HEK293 (cell line): ENCODE results near the gene S100A14.
A peak's percentile ranks its signal among the peaks of the same experiment; 100 is the strongest.

Source experiments
- BCL6B ChIP-seq: fragments of 450-650 bp; formaldehyde crosslinking; IDR thresholded peaks from 2 replicates; pipeline ENCODE4 v1.5.1; 2017; ENCODE audit warnings: missing biosample characterization, missing genetic modification characterization
- GLIS2 ChIP-seq: fragments of 450-650 bp; formaldehyde crosslinking; IDR thresholded peaks from 2 replicates; pipeline ENCODE4 v1.5.1; 2016; ENCODE audit warnings: missing biosample characterization, missing genetic modification characterization
- HIC1 ChIP-seq: fragments of 450-650 bp; formaldehyde crosslinking; IDR thresholded peaks from 2 replicates; pipeline ENCODE4 v1.5.1; 2016; ENCODE audit warnings: missing biosample characterization, missing genetic modification characterization
- KLF1 ChIP-seq: fragments of 450-650 bp; formaldehyde crosslinking; IDR thresholded peaks from 2 replicates; pipeline ENCODE4 v1.5.1; 2016; ENCODE audit warnings: missing biosample characterization, missing genetic modification characterization
- SCRT1 ChIP-seq: fragments of 450-650 bp; formaldehyde crosslinking; IDR thresholded peaks from 2 replicates; pipeline ENCODE4 v1.5.1; 2016; ENCODE audit warnings: missing biosample characterization, missing genetic modification characterization, borderline replicate concordance
- SP3 ChIP-seq: fragments of 450-650 bp; formaldehyde crosslinking; IDR thresholded peaks from 2 replicates; pipeline ENCODE4 v1.5.1; 2016; ENCODE audit warnings: missing biosample characterization, missing genetic modification characterization
- ZBTB1 ChIP-seq: fragments of 450-650 bp; formaldehyde crosslinking; IDR thresholded peaks from 2 replicates; pipeline ENCODE4 v1.5.1; 2016; ENCODE audit warnings: missing biosample characterization, missing genetic modification characterization
- ZBTB20 ChIP-seq: fragments of 450-650 bp; formaldehyde crosslinking; IDR thresholded peaks from 2 replicates; pipeline ENCODE4 v1.5.1; 2016; ENCODE audit warnings: missing biosample characterization, missing genetic modification characterization
- ZBTB8A ChIP-seq: fragments of 450-650 bp; formaldehyde crosslinking; IDR thresholded peaks from 2 replicates; pipeline ENCODE4 v1.5.1; 2016; ENCODE audit warnings: missing biosample characterization, missing genetic modification characterization
- ZFHX2 ChIP-seq: fragments of 450-650 bp; formaldehyde crosslinking; conservative IDR thresholded peaks from 2 replicates; pipeline ENCODE4 v1.5.1; 2016; ENCODE audit warnings: missing biosample characterization, missing genetic modification characterization
- ZNF112 ChIP-seq: fragments of 450-650 bp; formaldehyde crosslinking; IDR thresholded peaks from 2 replicates; pipeline ENCODE4 v1.5.0; 2017; ENCODE audit warnings: missing biosample characterization, missing genetic modification characterization
- ZNF132 ChIP-seq: fragments of 450-650 bp; formaldehyde crosslinking; IDR thresholded peaks from 2 replicates; pipeline ENCODE4 v1.5.1; 2017; ENCODE audit warnings: missing biosample characterization, missing genetic modification characterization, borderline replicate concordance
- ZNF174 ChIP-seq: fragments of 450-650 bp; formaldehyde crosslinking; IDR thresholded peaks from 2 replicates; pipeline ENCODE4 v1.5.0; 2017; ENCODE audit warnings: missing biosample characterization, mild to moderate bottlenecking, missing genetic modification characterization
- ZNF184 ChIP-seq: fragments of 450-650 bp; IDR thresholded peaks from 2 replicates; pipeline ENCODE4 v1.5.1; 2018; ENCODE audit warnings: missing biosample characterization, mild to moderate bottlenecking, missing genetic modification characterization
- ZNF292 ChIP-seq: fragments of 450-650 bp; formaldehyde crosslinking; IDR thresholded peaks from 2 replicates; pipeline ENCODE4 v1.5.1; 2016; ENCODE audit warnings: low read depth, missing biosample characterization, missing genetic modification characterization, borderline replicate concordance
- ZNF335 ChIP-seq: fragments of 450-650 bp; formaldehyde crosslinking; conservative IDR thresholded peaks from 2 replicates; pipeline ENCODE4 v1.5.1; 2016; ENCODE audit warnings: missing biosample characterization, missing genetic modification characterization
- ZNF394 ChIP-seq: fragments of 450-650 bp; formaldehyde crosslinking; IDR thresholded peaks from 2 replicates; pipeline ENCODE4 v1.5.1; 2016; ENCODE audit warnings: missing biosample characterization, missing genetic modification characterization, mild to moderate bottlenecking, moderate library complexity, borderline replicate concordance
- ZNF510 ChIP-seq: fragments of 450-650 bp; formaldehyde crosslinking; IDR thresholded peaks from 2 replicates; pipeline ENCODE4 v1.5.1; 2018; ENCODE audit warnings: mild to moderate bottlenecking, missing genetic modification characterization, missing biosample characterization; ENCODE audit not compliant: insufficient replicate concordance
- ZNF560 ChIP-seq: fragments of 450-650 bp; formaldehyde crosslinking; IDR thresholded peaks from 2 replicates; pipeline ENCODE4 v1.5.1; 2017; ENCODE audit warnings: missing biosample characterization, missing genetic modification characterization, borderline replicate concordance
- ZNF610 ChIP-seq: fragments of 450-650 bp; formaldehyde crosslinking; IDR thresholded peaks from 2 replicates; pipeline ENCODE4 v1.5.1; 2016; ENCODE audit warnings: missing biosample characterization, missing genetic modification characterization, borderline replicate concordance
- ZNF626 ChIP-seq: fragments of 450-650 bp; sonication (Bioruptor Pico); formaldehyde crosslinking; IDR thresholded peaks from 2 replicates; pipeline ENCODE4 v1.5.1; 2018; ENCODE audit warnings: missing biosample characterization, missing genetic modification characterization, inconsistent platforms
- ZNF664 ChIP-seq: fragments of 450-650 bp; formaldehyde crosslinking; IDR thresholded peaks from 2 replicates; pipeline ENCODE4 v1.5.1; 2016; ENCODE audit warnings: missing biosample characterization, missing genetic modification characterization
- ZNF785 ChIP-seq: fragments of 450-650 bp; formaldehyde crosslinking; IDR thresholded peaks from 2 replicates; pipeline ENCODE4 v1.5.1; 2016; ENCODE audit warnings: missing biosample characterization, missing genetic modification characterization
- TF ChIP-seq, protein P1 (sequence below): fragments of 450-650 bp; formaldehyde crosslinking; conservative IDR thresholded peaks from 2 replicates; pipeline ENCODE4 v1.5.1; 2016; ENCODE audit warnings: low read depth, missing biosample characterization, missing genetic modification characterization
- TF ChIP-seq, protein P2 (sequence below): fragments of 450-650 bp; formaldehyde crosslinking; IDR thresholded peaks from 2 replicates; pipeline ENCODE4 v1.5.1; 2016; ENCODE audit warnings: missing biosample characterization, missing genetic modification characterization, borderline replicate concordance
- TF ChIP-seq, protein P3 (sequence below): fragments of 450-650 bp; formaldehyde crosslinking; IDR thresholded peaks from 2 replicates; pipeline ENCODE4 v1.5.1; 2016; ENCODE audit warnings: missing biosample characterization, missing genetic modification characterization

Gene S100A14

DNA sequence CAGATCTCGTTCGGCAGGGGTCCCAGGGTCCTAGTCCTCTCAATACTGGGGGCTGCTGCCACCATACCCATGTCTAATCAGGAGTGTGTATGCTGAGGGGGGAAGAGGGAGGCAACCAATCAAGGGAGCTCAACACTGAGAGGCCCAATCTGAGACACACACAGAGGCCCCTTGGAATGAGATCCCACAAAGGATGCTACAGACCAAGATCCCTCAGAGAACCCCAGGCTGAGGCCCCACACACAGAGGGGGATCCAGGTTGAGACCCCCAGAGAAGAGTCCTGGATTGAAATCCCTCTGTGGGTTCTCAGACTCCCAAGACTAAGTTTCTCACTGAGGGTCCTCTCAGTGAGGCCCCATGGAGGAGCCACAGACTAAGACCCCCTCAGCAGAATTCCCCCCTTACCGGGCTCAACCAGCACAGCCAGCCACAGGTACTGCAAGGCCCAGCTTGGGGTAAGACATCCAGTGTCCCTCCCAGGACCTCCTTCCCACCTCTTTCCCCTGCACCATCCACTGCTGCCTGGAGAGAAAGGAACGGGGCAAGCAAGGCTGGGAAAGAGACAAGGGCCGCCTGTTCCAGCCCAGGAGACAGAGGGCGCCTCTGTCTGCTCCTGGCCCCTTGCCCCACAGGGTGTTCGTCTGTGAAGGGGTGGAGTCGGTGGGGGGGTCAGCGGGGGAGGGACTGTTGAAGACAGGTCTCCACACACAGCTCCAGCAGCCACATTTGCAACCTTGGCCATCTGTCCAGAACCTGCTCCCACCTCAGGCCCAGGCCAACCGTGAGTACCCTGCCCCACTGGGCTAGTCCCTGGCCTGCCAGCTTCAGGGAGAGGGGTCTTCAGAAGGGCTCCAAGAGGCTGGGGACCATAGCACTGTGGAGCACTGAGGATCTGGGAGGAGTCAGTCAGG is 11.8 kb upstream of the S100A14 start, which contains the start of gene S100A1 (continued):
- TF ChIP-seq, protein P1, sequence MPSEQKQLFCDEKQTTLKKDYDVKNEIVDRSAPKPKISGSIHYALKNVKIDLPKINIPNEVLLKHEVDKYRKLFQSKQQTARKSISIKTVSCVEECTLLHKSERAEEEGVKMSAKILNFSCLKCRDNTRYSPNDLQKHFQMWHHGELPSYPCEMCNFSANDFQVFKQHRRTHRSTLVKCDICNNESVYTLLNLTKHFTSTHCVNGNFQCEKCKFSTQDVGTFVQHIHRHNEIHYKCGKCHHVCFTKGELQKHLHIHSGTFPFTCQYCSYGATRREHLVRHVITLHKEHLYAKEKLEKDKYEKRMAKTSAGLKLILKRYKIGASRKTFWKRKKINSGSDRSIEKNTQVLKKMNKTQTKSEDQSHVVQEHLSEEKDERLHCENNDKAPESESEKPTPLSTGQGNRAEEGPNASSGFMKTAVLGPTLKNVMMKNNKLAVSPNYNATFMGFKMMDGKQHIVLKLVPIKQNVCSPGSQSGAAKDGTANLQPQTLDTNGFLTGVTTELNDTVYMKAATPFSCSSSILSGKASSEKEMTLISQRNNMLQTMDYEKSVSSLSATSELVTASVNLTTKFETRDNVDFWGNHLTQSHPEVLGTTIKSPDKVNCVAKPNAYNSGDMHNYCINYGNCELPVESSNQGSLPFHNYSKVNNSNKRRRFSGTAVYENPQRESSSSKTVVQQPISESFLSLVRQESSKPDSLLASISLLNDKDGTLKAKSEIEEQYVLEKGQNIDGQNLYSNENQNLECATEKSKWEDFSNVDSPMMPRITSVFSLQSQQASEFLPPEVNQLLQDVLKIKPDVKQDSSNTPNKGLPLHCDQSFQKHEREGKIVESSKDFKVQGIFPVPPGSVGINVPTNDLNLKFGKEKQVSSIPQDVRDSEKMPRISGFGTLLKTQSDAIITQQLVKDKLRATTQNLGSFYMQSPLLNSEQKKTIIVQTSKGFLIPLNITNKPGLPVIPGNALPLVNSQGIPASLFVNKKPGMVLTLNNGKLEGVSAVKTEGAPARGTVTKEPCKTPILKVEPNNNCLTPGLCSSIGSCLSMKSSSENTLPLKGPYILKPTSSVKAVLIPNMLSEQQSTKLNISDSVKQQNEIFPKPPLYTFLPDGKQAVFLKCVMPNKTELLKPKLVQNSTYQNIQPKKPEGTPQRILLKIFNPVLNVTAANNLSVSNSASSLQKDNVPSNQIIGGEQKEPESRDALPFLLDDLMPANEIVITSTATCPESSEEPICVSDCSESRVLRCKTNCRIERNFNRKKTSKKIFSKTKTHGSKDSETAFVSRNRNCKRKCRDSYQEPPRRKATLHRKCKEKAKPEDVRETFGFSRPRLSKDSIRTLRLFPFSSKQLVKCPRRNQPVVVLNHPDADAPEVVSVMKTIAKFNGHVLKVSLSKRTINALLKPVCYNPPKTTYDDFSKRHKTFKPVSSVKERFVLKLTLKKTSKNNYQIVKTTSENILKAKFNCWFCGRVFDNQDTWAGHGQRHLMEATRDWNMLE (tag by site-specific recombination): no peak
- TF ChIP-seq, protein P2, sequence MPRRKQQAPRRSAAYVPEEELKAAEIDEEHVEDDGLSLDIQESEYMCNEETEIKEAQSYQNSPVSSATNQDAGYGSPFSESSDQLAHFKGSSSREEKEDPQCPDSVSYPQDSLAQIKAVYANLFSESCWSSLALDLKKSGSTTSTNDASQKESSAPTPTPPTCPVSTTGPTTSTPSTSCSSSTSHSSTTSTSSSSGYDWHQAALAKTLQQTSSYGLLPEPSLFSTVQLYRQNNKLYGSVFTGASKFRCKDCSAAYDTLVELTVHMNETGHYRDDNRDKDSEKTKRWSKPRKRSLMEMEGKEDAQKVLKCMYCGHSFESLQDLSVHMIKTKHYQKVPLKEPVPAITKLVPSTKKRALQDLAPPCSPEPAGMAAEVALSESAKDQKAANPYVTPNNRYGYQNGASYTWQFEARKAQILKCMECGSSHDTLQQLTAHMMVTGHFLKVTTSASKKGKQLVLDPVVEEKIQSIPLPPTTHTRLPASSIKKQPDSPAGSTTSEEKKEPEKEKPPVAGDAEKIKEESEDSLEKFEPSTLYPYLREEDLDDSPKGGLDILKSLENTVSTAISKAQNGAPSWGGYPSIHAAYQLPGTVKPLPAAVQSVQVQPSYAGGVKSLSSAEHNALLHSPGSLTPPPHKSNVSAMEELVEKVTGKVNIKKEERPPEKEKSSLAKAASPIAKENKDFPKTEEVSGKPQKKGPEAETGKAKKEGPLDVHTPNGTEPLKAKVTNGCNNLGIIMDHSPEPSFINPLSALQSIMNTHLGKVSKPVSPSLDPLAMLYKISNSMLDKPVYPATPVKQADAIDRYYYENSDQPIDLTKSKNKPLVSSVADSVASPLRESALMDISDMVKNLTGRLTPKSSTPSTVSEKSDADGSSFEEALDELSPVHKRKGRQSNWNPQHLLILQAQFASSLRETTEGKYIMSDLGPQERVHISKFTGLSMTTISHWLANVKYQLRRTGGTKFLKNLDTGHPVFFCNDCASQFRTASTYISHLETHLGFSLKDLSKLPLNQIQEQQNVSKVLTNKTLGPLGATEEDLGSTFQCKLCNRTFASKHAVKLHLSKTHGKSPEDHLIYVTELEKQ (tag by site-specific recombination): no peak
- TF ChIP-seq ZNF664: no peak
- TF ChIP-seq ZBTB1 (tag by site-specific recombination): no peak
- no peak for TF ChIP-seq ZBTB20 (tag by site-specific recombination)
- no peak for TF ChIP-seq ZNF112
- TF ChIP-seq ZNF510 (tag by site-specific recombination): no peak
- no peak for TF ChIP-seq ZNF394 (tag by site-specific recombination)
- peak; percentile 27; the same call in 1 of the 2 replicates for TF ChIP-seq KLF1
- TF ChIP-seq ZNF292 (tag by site-specific recombination): no peak
- TF ChIP-seq ZNF626 (tag by site-specific recombination): no peak
- 0 out of 2 replicates have a peak, but pooled peaks have one; percentile 15 for TF ChIP-seq SCRT1 (tag by site-specific recombination)
- TF ChIP-seq BCL6B (tag by site-specific recombination): no peak
- no peak for TF ChIP-seq ZNF174 (tag by site-specific recombination)
- TF ChIP-seq ZNF132 (tag by site-specific recombination): no peak
- TF ChIP-seq SP3: peak; percentile 13; the same call in 1 of the 2 replicates
- TF ChIP-seq ZNF610 (tag by site-specific recombination): no peak
- TF ChIP-seq ZNF184 (tag by site-specific recombination): no peak
- peak; percentile 67 for TF ChIP-seq GLIS2 (tag by site-specific recombination)
- TF ChIP-seq ZNF560 (tag by site-specific recombination): no peak
- no peak for TF ChIP-seq ZNF785
- 0 out of 2 replicates have a peak, but pooled peaks have one; percentile 45 for TF ChIP-seq ZNF335 (tag by site-specific recombination)
- 0 out of 2 replicates have a peak, but pooled peaks have one; percentile 6 for TF ChIP-seq HIC1
- TF ChIP-seq, protein P3, sequence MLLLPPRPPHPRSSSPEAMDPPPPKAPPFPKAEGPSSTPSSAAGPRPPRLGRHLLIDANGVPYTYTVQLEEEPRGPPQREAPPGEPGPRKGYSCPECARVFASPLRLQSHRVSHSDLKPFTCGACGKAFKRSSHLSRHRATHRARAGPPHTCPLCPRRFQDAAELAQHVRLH (tag by site-specific recombination): no peak
- TF ChIP-seq ZBTB8A: 0 out of 2 replicates have a peak, but pooled peaks have one; percentile 5
- TF ChIP-seq ZFHX2 (tag by site-specific recombination): no peak
